Sigmoid colon (tissue), 7 donors: ENCODE results near the gene COL8A1. TPM values are rescaled to one million over a fixed set of nuclear protein-coding genes. Genes with fewer than 3 reads are reported as not detected.
"Not testable (repeated sequence)": the region's sequence is repeated elsewhere in the genome, so short reads cannot be mapped to it uniquely, and the experiment has no call there.

ENCODE experiments used
- DNase-seq: peaks from one replicate; pipeline ENCODE4 v3.0.0-alpha.2; 2019
- H3K27ac ChIP-seq, 4 donors: fragments of 200-600 bp; sonication (generic); one replicate each; pipeline ENCODE4 v1.5.1; 2016 to 2019; ENCODE audit warnings: mild to moderate bottlenecking in 1 of 4
- H3K27me3 ChIP-seq, 3 donors: fragments of 200-600 bp; sonication (generic); one replicate each; pipeline ENCODE4 v1.5.1; 2019; ENCODE audit warnings: mild to moderate bottlenecking in 1 of 3
- H3K36me3 ChIP-seq, 4 donors: fragments of 200-600 bp; sonication (generic); one replicate each; pipeline ENCODE4 v1.5.1; 2016 to 2019
- H3K4me1 ChIP-seq, 4 donors: fragments of 200-600 bp; sonication (generic); one replicate each; pipeline ENCODE4 v1.5.1; 2017 to 2019
- H3K4me3 ChIP-seq, 4 donors: fragments of 200-600 bp; sonication (generic); one replicate each; pipeline ENCODE4 v1.5.1; 2017 to 2019; ENCODE audit warnings: mild to moderate bottlenecking in 2 of 4, moderate library complexity in 1 of 4
- H3K9me3 ChIP-seq, 4 donors: fragments of 200-600 bp in 3 of 4; sonication (generic) in 3 of 4; one replicate each; pipeline versions ENCODE4 v1.5.1 to v1.6.1; 2013 to 2019
- CTCF ChIP-seq, 4 experiments: fragments of 450-650 bp in 3 of 4; fragments of 200-600 bp in 1 of 4; IDR thresholded peaks; one replicate each; pipeline ENCODE4 v1.5.1; 2016 to 2019; ENCODE audit warnings: antibody characterized with exemption in 4 of 4, mild to moderate bottlenecking in 3 of 4, moderate library complexity in 2 of 4
- EP300 ChIP-seq, 4 donors: sonication (generic); formaldehyde crosslinking; IDR thresholded peaks; one replicate each; pipeline ENCODE4 v1.6.1; 2017; ENCODE audit warnings: antibody characterized with exemption in 4 of 4
- POLR2A ChIP-seq, 2 donors: fragments of 450-650 bp; IDR thresholded peaks; one replicate each; pipeline ENCODE4 v1.6.1; 2016; ENCODE audit warnings: antibody characterized with exemption in 2 of 2, mild to moderate bottlenecking in 2 of 2, moderate library complexity in 2 of 2
- POLR2AphosphoS5 ChIP-seq, 4 donors: sonication (generic); formaldehyde crosslinking; IDR thresholded peaks; one replicate each; pipeline ENCODE4 v1.6.1; 2017; ENCODE audit warnings: antibody characterized with exemption in 4 of 4
- WGBS, 2 donors: extraction: QIAGEN DNeasy Blood & Tissue Kit; methylation state at CpG; one replicate each; pipeline ENCODE4 v1.1.7; 2013; 5-methylcytosine and 5-hydroxymethylcytosine counted together
- intact Hi-C: fragments of 100-400 bp; cut with DNase I; formaldehyde crosslinking; loops from one replicate; pipeline ENCODE4 v1.15.1; 2023
- polyA plus RNA-seq, 3 donors: library from polyadenylated mRNA; stranded (reverse); fragments of 200-250 nt; gene quantifications; one replicate each; pipeline ENCODE4 v1.2.3, GENCODE V29; 2013
- total RNA-seq, 4 donors: library from RNA; depleted of rRNA; stranded (reverse); fragments of >200 nt; gene quantifications; one replicate each; pipeline ENCODE4 v1.1.0, GENCODE V29; 2016
- donor health status: healthy with polysubstance abuse.
- donor health status: Bipolar disorder and iron deficiency.
- donor health status: healthy.

COL8A1 gene
- 10 to 100 TPM; 15.3 to 39.6 (median 18.3) TPM for total RNA-seq
- 1 to 10 TPM in 1 of 3 donors, under 1 TPM in 2; 0.23 to 2.2 (median 0.60) TPM for polyA plus RNA-seq

- TF ChIP-seq POLR2AphosphoS5 (IDR thresholded peaks at IDR 0.05) (peak in 3 of 4 donors; percentile 56 to 79 (median 62)), CTCF (IDR thresholded peaks at IDR 0.05) (no peak), EP300 (IDR thresholded peaks at IDR 0.05) (no peak), POLR2A (IDR thresholded peaks at IDR 0.05) (peak in 1 of 2 donors; percentile 30)
- WGBS, 2 donors: 4 to 6% methylated on average over 26 of the region's 26 CpGs
- Histone ChIP-seq H3K27ac (peak within 1 kb of the TSS; percentile 85 to 94 (median 89)), H3K4me1 (peaks cover 0 to 10% (median 5%) of the 10 kb centered on the region in 4 donors), H3K4me3 (peak within 1 kb of the TSS; percentile 43 to 67 (median 62)), H3K27me3 (no peaks in the 10 kb centered on the region), H3K9me3 (no peaks in the 10 kb centered on the region), H3K36me3 (no peaks in the 10 kb centered on the region)
- peak; percentile 87 for DNase-seq
- intact Hi-C loops: loop anchor here (5.0 kb wide), 3 partner anchors 114 to 624 kb away; partner anchors contain the start of gene TBC1D23
Measured at GRCh38 chr3:99638167-99638948, at the start of gene COL8A1. COL8A1 (plus strand) TSS chr3:99638594; CDS start chr3:99790683, 152,089 bp downstream.

- 27 to 44% methylated on average over 4 of the region's 4 CpGs for WGBS, 2 donors
- DNase-seq, H3K36me3 ChIP-seq, H3K4me1 ChIP-seq, H3K9me3 ChIP-seq, H3K27ac ChIP-seq, intact Hi-C loops, H3K4me3 ChIP-seq, H3K27me3 ChIP-seq: not testable (repeated sequence)
Measured at GRCh38 chr3:99589168-99589567, 49.2 kb upstream of the COL8A1 start.

- intact Hi-C loops: no loop called here
- no peak for DNase-seq
- H3K9me3 ChIP-seq: no peaks in the 10 kb centered on the region
- no peak for TF ChIP-seq POLR2A (IDR thresholded peaks at IDR 0.05)
- no peak for TF ChIP-seq EP300 (IDR thresholded peaks at IDR 0.05)
- no peak for TF ChIP-seq POLR2AphosphoS5 (IDR thresholded peaks at IDR 0.05)
- TF ChIP-seq CTCF (IDR thresholded peaks at IDR 0.05): no peak
- H3K27me3 ChIP-seq: no peaks in the 10 kb centered on the region
- no peak overlapping the region for H3K27ac ChIP-seq
- WGBS, 2 donors: 88 to 90% methylated on average over 5 of the region's 5 CpGs
- no peaks in the 10 kb centered on the region for H3K36me3 ChIP-seq
- H3K4me3 ChIP-seq: no peak overlapping the region
- H3K4me1 ChIP-seq: no peaks in the 10 kb centered on the region
Measured at GRCh38 chr3:99599894-99600293, 38.5 kb upstream of the COL8A1 start.

- Histone ChIP-seq H3K9me3 (no peaks in the 10 kb centered on the region), H3K36me3 (no peaks in the 10 kb centered on the region), H3K27me3 (no peaks in the 10 kb centered on the region), H3K27ac (no peak overlapping the region), H3K4me3 (no peak overlapping the region), H3K4me1 (no peaks in the 10 kb centered on the region)
- TF ChIP-seq POLR2A (IDR thresholded peaks at IDR 0.05) (no peak), POLR2AphosphoS5 (IDR thresholded peaks at IDR 0.05) (no peak), CTCF (IDR thresholded peaks at IDR 0.05) (no peak), EP300 (IDR thresholded peaks at IDR 0.05) (no peak)
- intact Hi-C loops: no loop called here
- no peak for DNase-seq
- 89 to 93% methylated on average over 1 of the region's 1 CpG for WGBS, 2 donors
Measured at GRCh38 chr3:99601515-99601914, 36.9 kb upstream of the COL8A1 start.

- no peaks in the 10 kb centered on the region for H3K36me3 ChIP-seq
- no peaks in the 10 kb centered on the region for H3K9me3 ChIP-seq
- WGBS, 2 donors: 11 to 53% methylated on average over 3 of the region's 3 CpGs
- no peaks in the 10 kb centered on the region for H3K27me3 ChIP-seq
- no peak overlapping the region for H3K27ac ChIP-seq
- intact Hi-C loops: no loop called here
- DNase-seq: no peak
- no peak for TF ChIP-seq EP300 (IDR thresholded peaks at IDR 0.05)
- no peak for TF ChIP-seq CTCF (IDR thresholded peaks at IDR 0.05)
- no peak for TF ChIP-seq POLR2A (IDR thresholded peaks at IDR 0.05)
- TF ChIP-seq POLR2AphosphoS5 (IDR thresholded peaks at IDR 0.05): no peak
- no peaks in the 10 kb centered on the region for H3K4me1 ChIP-seq
- no peak overlapping the region for H3K4me3 ChIP-seq
Measured at GRCh38 chr3:99602183-99602582, 36.2 kb upstream of the COL8A1 start.
